ENCODE results near the gene WDR27.
"Not testable (repeated sequence)": the region's sequence is repeated elsewhere in the genome, so short reads cannot be mapped to it uniquely, and the experiment has no call there.

The WDR27 gene

GRCh38 chr6:169469028-169469427 lies 232.8 kb downstream of the WDR27 start:
- no peak for DNase-seq

- not testable (repeated sequence) for DNase-seq
Measured at GRCh38 chr6:169467755-169468154, 234.1 kb downstream of the WDR27 start.

- DNase-seq = not testable (repeated sequence)
Measured at GRCh38 chr6:169466256-169466655, 235.6 kb downstream of the WDR27 start.

- DNase-seq = no peak
Measured at GRCh38 chr6:169457762-169458161, 244.1 kb downstream of the WDR27 start.

- no peak for DNase-seq
Measured at GRCh38 chr6:169456840-169457239, 245.0 kb downstream of the WDR27 start.

- DNase-seq = no peak
Measured at GRCh38 chr6:169455470-169455869, 246.4 kb downstream of the WDR27 start.

- no peak for DNase-seq
Measured at GRCh38 chr6:169454872-169455204, 247.0 kb downstream of the WDR27 start.

GRCh38 chr6:169454204-169454871 lies 247.5 kb downstream of the WDR27 start:
- no peak for DNase-seq

GRCh38 chr6:169452869-169453620 lies 248.8 kb downstream of the WDR27 start:
- no peak for DNase-seq

GRCh38 chr6:169452117-169452868 lies 249.5 kb downstream of the WDR27 start:
- no peak for DNase-seq

- no peak for DNase-seq
Measured at GRCh38 chr6:169451065-169451838, 250.6 kb downstream of the WDR27 start.

GRCh38 chr6:169450097-169450496 lies 251.7 kb downstream of the WDR27 start:
- DNase-seq = no peak

- no peak for DNase-seq
Measured at GRCh38 chr6:169449221-169449620, 252.6 kb downstream of the WDR27 start.

GRCh38 chr6:169445661-169446581 lies 255.9 kb downstream of the WDR27 start:
- DNase-seq = no peak

GRCh38 chr6:169445227-169445626 lies 256.6 kb downstream of the WDR27 start:
- DNase-seq = no peak

- DNase-seq = no peak
Measured at GRCh38 chr6:169441292-169441691, 260.5 kb downstream of the WDR27 start.

GRCh38 chr6:169439710-169440109 lies 262.1 kb downstream of the WDR27 start:
- DNase-seq = no peak

- DNase-seq = not testable (repeated sequence)
Measured at GRCh38 chr6:169434554-169434953, 267.3 kb downstream of the WDR27 start.

- DNase-seq = no peak
Measured at GRCh38 chr6:169429001-169429400, 272.8 kb downstream of the WDR27 start.

GRCh38 chr6:169428532-169428931 lies 273.3 kb downstream of the WDR27 start:
- no peak for DNase-seq

GRCh38 chr6:169427856-169428255 lies 274.0 kb downstream of the WDR27 start:
- DNase-seq = no peak

- no peak for DNase-seq
Measured at GRCh38 chr6:169426611-169427010, 275.2 kb downstream of the WDR27 start.

Data from CD4-positive, alpha-beta T cell treated with Interleukin-6 for 4 hours (primary cell).